HG03442 (cell line): ENCODE measurements around the gene PRKCE.
"Not testable (repeated sequence)": the region's sequence is repeated elsewhere in the genome, so short reads cannot be mapped to it uniquely, and the experiment has no call there.

Experiments
- ATAC-seq: cut with Tn5 transposase; IDR thresholded peaks from one replicate; pipeline ENCODE4 v1.9.1; 2021; ENCODE audit warnings: mild to moderate bottlenecking, moderate library complexity; ENCODE audit not compliant: unreplicated experiment

PRKCE gene

GRCh38 chr2:45855374-45855773 is 203.9 kb downstream of the PRKCE start:
- no peak for ATAC-seq

GRCh38 chr2:45856391-45857274 is 205.2 kb downstream of the PRKCE start:
- no peak for ATAC-seq

GRCh38 chr2:45857275-45857609 is 205.8 kb downstream of the PRKCE start:
- ATAC-seq = no peak

- no peak for ATAC-seq
Observed at GRCh38 chr2:45857867-45858520, 206.5 kb downstream of the PRKCE start.

GRCh38 chr2:45858872-45859271 is 207.4 kb downstream of the PRKCE start:
- ATAC-seq = not testable (repeated sequence)

GRCh38 chr2:45859682-45860081 is 208.2 kb downstream of the PRKCE start:
- ATAC-seq = no peak

GRCh38 chr2:45860136-45861121 is 209.0 kb downstream of the PRKCE start:
- ATAC-seq = no peak

GRCh38 chr2:45862843-45863242 is 211.4 kb downstream of the PRKCE start:
- ATAC-seq = no peak

GRCh38 chr2:45864121-45864520 is 212.6 kb downstream of the PRKCE start:
- no peak for ATAC-seq

- ATAC-seq = no peak
Observed at GRCh38 chr2:45867349-45867748, 215.9 kb downstream of the PRKCE start.

- no peak for ATAC-seq
Observed at GRCh38 chr2:45867800-45868199, 216.3 kb downstream of the PRKCE start.

GRCh38 chr2:45869165-45869501 is 217.7 kb downstream of the PRKCE start:
- no peak for ATAC-seq

- ATAC-seq = no peak
Observed at GRCh38 chr2:45871025-45871424, 219.6 kb downstream of the PRKCE start.

GRCh38 chr2:45871541-45871940 is 220.1 kb downstream of the PRKCE start:
- no peak for ATAC-seq

- no peak for ATAC-seq
Observed at GRCh38 chr2:45872211-45872610, 220.7 kb downstream of the PRKCE start.

- no peak for ATAC-seq
Observed at GRCh38 chr2:45874344-45874743, 222.9 kb downstream of the PRKCE start.

GRCh38 chr2:45876611-45877010 is 225.1 kb downstream of the PRKCE start:
- no peak for ATAC-seq

- no peak for ATAC-seq
Observed at GRCh38 chr2:45879406-45879805, 227.9 kb downstream of the PRKCE start.

GRCh38 chr2:45879936-45880335 is 228.5 kb downstream of the PRKCE start:
- no peak for ATAC-seq

- no peak for ATAC-seq
Observed at GRCh38 chr2:45881970-45882581, 230.6 kb downstream of the PRKCE start.
